Right cardiac atrium (tissue), 5 donors: ENCODE measurements around the gene TMEM170A. TPM values are rescaled to one million over a fixed set of nuclear protein-coding genes. Genes with fewer than 3 reads are reported as not detected.
"Not testable (repeated sequence)": the region's sequence is repeated elsewhere in the genome, so short reads cannot be mapped to it uniquely, and the experiment has no call there.

Experiments
- ATAC-seq, 2 donors: fragments of 200-7000 bp; cut with Tn5 transposase; one replicate each; pipeline versions ENCODE4 v1.8.0 to v1.9.1; 2020; ENCODE audit warnings: moderate library complexity in 2 of 2, mild to moderate bottlenecking in 1 of 2
- DNase-seq, 3 donors: peaks; one replicate each; pipeline ENCODE4 v3.0.0-alpha.2; 2020
- H3K27ac ChIP-seq: one replicate; pipeline ENCODE4 v1.5.1; 2013; ENCODE audit warnings: mild to moderate bottlenecking, low read length, control low read depth, moderate library complexity
- H3K27me3 ChIP-seq: one replicate; pipeline ENCODE4 v1.6.1; 2013; ENCODE audit not compliant: control insufficient read depth, insufficient read depth
- H3K4me1 ChIP-seq: one replicate; pipeline ENCODE4 v1.6.1; 2013; ENCODE audit warnings: low read length; ENCODE audit not compliant: control insufficient read depth, insufficient read depth
- H3K4me3 ChIP-seq: one replicate; pipeline ENCODE4 v1.5.1; 2013; ENCODE audit warnings: low read length, control low read depth
- H3K9me3 ChIP-seq: one replicate; pipeline ENCODE4 v1.6.1; 2013; ENCODE audit warnings: low read length; ENCODE audit not compliant: control insufficient read depth
- WGBS: extraction: QIAGEN DNeasy Blood & Tissue Kit; methylation state at CpG from one replicate; pipeline ENCODE4 v1.1.7; 2013; 5-methylcytosine and 5-hydroxymethylcytosine counted together
- intact Hi-C, 4 donors: fragments of 100-400 bp; cut with DNase I; formaldehyde crosslinking; loops; one replicate each; pipeline versions ENCODE4 v1.11.0 to v1.14.0; 2022 to 2023
- polyA plus RNA-seq: library from polyadenylated mRNA; stranded (reverse); fragments of 200-250 nt; gene quantifications from one replicate; pipeline ENCODE4 v1.2.3, GENCODE V29; 2013
- total RNA-seq, 4 donors: library from RNA; stranded (reverse); fragmentation: NEBNext Ultra II Directional; extraction: Animal tissue kit (Norgen Biotek cat#: 25700); gene quantifications; one replicate each; pipeline ENCODE4 v1.2.1, GENCODE V29; 2021
- donor health status: healthy with polysubstance abuse.
- donor health status: DM: no; HTN: yes; CAD: no.
- donor health status: DM: no; HTN: no; CAD: no.
- donor health status: DM: no; HTN: yes; CAD: no; lungs with severe emphysema.
- donor health status: DM: yes; HTN: yes; CAD: no.

The TMEM170A gene
- total and polyA plus RNA-seq, 5 donors, result 7.2 to 11.2 (median 10.9) TPM

- ATAC-seq, result peak; percentile 54 to 68
- Histone ChIP-seq H3K9me3 (no peaks in the 10 kb centered on the region), H3K27ac (no peak overlapping the region), H3K4me3 (no peak overlapping the region), H3K4me1 (peaks cover 5% of the 10 kb centered on the region), H3K27me3 (no peaks in the 10 kb centered on the region)
- intact Hi-C loops, result no loop called here
- DNase-seq, result peak in 1 of 3 donors; percentile 33
- WGBS, result 84% methylated on average over 12 of the region's 12 CpGs
Measured at GRCh38 chr16:75452464-75453190, 11.9 kb downstream of the TMEM170A start.

GRCh38 chr16:75446416-75446815 is 18.1 kb downstream of the TMEM170A start:
- H3K27me3 ChIP-seq, result no peaks in the 10 kb centered on the region
- H3K27ac ChIP-seq, result no peak overlapping the region
- H3K9me3 ChIP-seq, result no peaks in the 10 kb centered on the region
- ATAC-seq (no peak), DNase-seq (no peak)
- no peaks in the 10 kb centered on the region for H3K4me1 ChIP-seq
- intact Hi-C loops, result no loop called here
- no peak overlapping the region for H3K4me3 ChIP-seq

- H3K27me3 ChIP-seq, result no peaks in the 10 kb centered on the region
- DNase-seq (no peak), ATAC-seq (no peak)
- no peak overlapping the region for H3K27ac ChIP-seq
- intact Hi-C loops, result no loop called here
- no peak overlapping the region for H3K4me3 ChIP-seq
- 70% methylated on average over 5 of the region's 5 CpGs for WGBS
- no peaks in the 10 kb centered on the region for H3K4me1 ChIP-seq
- H3K9me3 ChIP-seq, result no peaks in the 10 kb centered on the region
Measured at GRCh38 chr16:75445298-75445697, 19.2 kb downstream of the TMEM170A start.

GRCh38 chr16:75443298-75443697 is 21.2 kb downstream of the TMEM170A start:
- DNase-seq, result no peak
- H3K27me3 ChIP-seq, result no peaks in the 10 kb centered on the region
- no peak for ATAC-seq
- H3K4me1 ChIP-seq, result no peaks in the 10 kb centered on the region
- H3K4me3 ChIP-seq, result no peak overlapping the region
- WGBS, result 73% methylated on average over 3 of the region's 3 CpGs
- intact Hi-C loops, result no loop called here
- H3K9me3 ChIP-seq, result no peaks in the 10 kb centered on the region
- no peak overlapping the region for H3K27ac ChIP-seq

- intact Hi-C loops, result no loop called here
- H3K4me1 ChIP-seq, result peaks cover 3% of the 10 kb centered on the region
- DNase-seq, result peak; percentile 46 to 69 (median 64)
Measured at GRCh38 chr16:75433732-75434413, 30.6 kb downstream of the TMEM170A start.

GRCh38 chr16:75432828-75433731 is 31.4 kb downstream of the TMEM170A start, which contains the start of gene CFDP1:
Gene CFDP1 (minus strand): TSS chr16:75433503. CDS start chr16:75433352, 151 bp downstream.
- Histone ChIP-seq H3K4me3 (peak within 1 kb of the TSS; percentile 83), H3K27ac (peak within 1 kb of the TSS; percentile 90), H3K27me3 (no peaks in the 10 kb centered on the region), H3K9me3 (no peaks in the 10 kb centered on the region), H3K4me1 (peaks cover 3% of the 10 kb centered on the region)
- DNase-seq (peak; percentile 97 to 99 (median 98)), ATAC-seq (peak; percentile 98)
- WGBS, result under 1% methylated on average over 85 of the region's 85 CpGs
- intact Hi-C loops, result no loop called here

More at GRCh38 chr16:75433732-75434413, 30.6 kb downstream of the TMEM170A start:
- Histone ChIP-seq H3K27ac (peak overlapping the region; percentile 90), H3K4me3 (peak overlapping the region; percentile 83), H3K9me3 (no peaks in the 10 kb centered on the region), H3K27me3 (no peaks in the 10 kb centered on the region)
- ATAC-seq, result peak; percentile 80 to 81
- 1% methylated on average over 32 of the region's 32 CpGs for WGBS

- Histone ChIP-seq H3K9me3 (no peaks in the 10 kb centered on the region), H3K27me3 (no peaks in the 10 kb centered on the region), H3K4me3 (no peak overlapping the region), H3K4me1 (peaks cover 5% of the 10 kb centered on the region), H3K27ac (no peak overlapping the region)
- no peak for DNase-seq
- ATAC-seq, result no peak
- WGBS, result 93% methylated on average over 11 of the region's 11 CpGs
- intact Hi-C loops, result no loop called here
Measured at GRCh38 chr16:75429621-75430403, 34.7 kb downstream of the TMEM170A start.

GRCh38 chr16:75426524-75426923 is 38.0 kb downstream of the TMEM170A start:
- H3K4me3 ChIP-seq, H3K9me3 ChIP-seq, H3K4me1 ChIP-seq, H3K27ac ChIP-seq, DNase-seq, H3K27me3 ChIP-seq, ATAC-seq, intact Hi-C loops: not testable (repeated sequence)
- 71% methylated on average over 2 of the region's 2 CpGs for WGBS

GRCh38 chr16:75424105-75424762 is 40.3 kb downstream of the TMEM170A start:
- intact Hi-C loops, H3K27ac ChIP-seq, H3K4me3 ChIP-seq, H3K27me3 ChIP-seq, H3K4me1 ChIP-seq, H3K9me3 ChIP-seq: not testable (repeated sequence)
- WGBS, result 64% methylated on average over 18 of the region's 18 CpGs
- peak in 1 of 2 donors; percentile 40 for ATAC-seq
- DNase-seq, result peak in 1 of 3 donors; percentile 46

- H3K4me1 ChIP-seq, result peaks cover 6% of the 10 kb centered on the region
- intact Hi-C loops, result no loop called here
- H3K27me3 ChIP-seq, result no peaks in the 10 kb centered on the region
- H3K9me3 ChIP-seq, result no peaks in the 10 kb centered on the region
- no peak for DNase-seq
- no peak overlapping the region for H3K27ac ChIP-seq
- no peak overlapping the region for H3K4me3 ChIP-seq
- WGBS, result 66% methylated on average over 4 of the region's 4 CpGs
- ATAC-seq, result no peak
Measured at GRCh38 chr16:75423723-75424104, 40.8 kb downstream of the TMEM170A start.
